Measurements from ENCODE around the gene ST7. TPM values are rescaled to one million over a fixed set of nuclear protein-coding genes. Genes with fewer than 3 reads are reported as not detected.
"Not testable (repeated sequence)": the region's sequence is repeated elsewhere in the genome, so short reads cannot be mapped to it uniquely, and the experiment has no call there.

Gene ST7
- total RNA-seq, 1 donor from 2014 or later: 12.9 TPM

DNA sequence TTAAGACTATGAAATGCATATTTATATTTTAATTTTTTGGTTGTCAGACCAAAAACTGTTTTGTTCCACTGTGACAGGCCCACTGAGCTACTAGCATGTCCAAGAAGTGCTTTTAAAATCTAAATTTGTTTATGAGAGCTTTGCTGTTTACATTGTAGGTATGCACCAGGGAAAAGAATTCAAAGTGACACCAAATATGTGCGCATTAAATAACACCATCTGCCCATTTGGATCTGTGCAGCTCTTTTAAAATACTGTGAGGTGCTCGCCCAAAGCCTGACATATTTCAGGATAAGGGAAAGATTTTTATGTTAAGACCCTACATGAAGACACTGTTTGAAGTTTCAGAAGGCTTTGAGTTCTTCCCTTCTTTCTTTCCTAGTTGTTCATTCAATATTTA is 162.9 kb downstream of the ST7 start:
- H3K36me3 ChIP-seq (ENCODE audit: control insufficient read depth, insufficient read depth, low read length): no peaks in the 10 kb centered on the region
- FAIRE-seq: no peak
- TF ChIP-seq, protein P1, sequence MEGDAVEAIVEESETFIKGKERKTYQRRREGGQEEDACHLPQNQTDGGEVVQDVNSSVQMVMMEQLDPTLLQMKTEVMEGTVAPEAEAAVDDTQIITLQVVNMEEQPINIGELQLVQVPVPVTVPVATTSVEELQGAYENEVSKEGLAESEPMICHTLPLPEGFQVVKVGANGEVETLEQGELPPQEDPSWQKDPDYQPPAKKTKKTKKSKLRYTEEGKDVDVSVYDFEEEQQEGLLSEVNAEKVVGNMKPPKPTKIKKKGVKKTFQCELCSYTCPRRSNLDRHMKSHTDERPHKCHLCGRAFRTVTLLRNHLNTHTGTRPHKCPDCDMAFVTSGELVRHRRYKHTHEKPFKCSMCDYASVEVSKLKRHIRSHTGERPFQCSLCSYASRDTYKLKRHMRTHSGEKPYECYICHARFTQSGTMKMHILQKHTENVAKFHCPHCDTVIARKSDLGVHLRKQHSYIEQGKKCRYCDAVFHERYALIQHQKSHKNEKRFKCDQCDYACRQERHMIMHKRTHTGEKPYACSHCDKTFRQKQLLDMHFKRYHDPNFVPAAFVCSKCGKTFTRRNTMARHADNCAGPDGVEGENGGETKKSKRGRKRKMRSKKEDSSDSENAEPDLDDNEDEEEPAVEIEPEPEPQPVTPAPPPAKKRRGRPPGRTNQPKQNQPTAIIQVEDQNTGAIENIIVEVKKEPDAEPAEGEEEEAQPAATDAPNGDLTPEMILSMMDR (IDR thresholded peaks at IDR 0.05; ENCODE audit: insufficient read depth, low read length, severe bottlenecking): no peak
- H3K27me3 ChIP-seq (ENCODE audit: control insufficient read depth, insufficient read depth, low read length): no peaks in the 10 kb centered on the region
- DNase-seq (ENCODE audit: low read depth): no peak
- no peak overlapping the region for H3K4me3 ChIP-seq (ENCODE audit: low read depth, low read length)

DNA sequence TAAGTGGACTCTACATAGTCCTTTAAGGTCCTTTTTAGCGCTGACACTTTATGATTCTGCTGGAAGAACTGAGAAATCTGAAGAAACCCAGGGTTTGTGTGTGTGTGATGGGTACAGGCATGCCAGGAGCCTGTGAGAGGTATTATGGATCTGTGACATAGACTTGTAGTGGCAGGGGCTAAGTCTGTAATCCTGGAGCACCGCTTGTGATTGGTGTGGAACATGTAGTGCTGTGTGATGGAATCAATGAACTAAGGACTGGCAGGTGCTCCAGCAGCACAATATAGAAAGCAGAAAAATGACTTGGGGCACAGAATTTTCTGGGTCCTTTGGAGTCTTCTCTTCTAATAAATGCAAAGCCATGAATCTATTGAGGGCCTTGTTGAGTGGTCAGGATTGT is 163.9 kb downstream of the ST7 start:
- no peaks in the 10 kb centered on the region for H3K36me3 ChIP-seq (ENCODE audit: control insufficient read depth, insufficient read depth, low read length)
- no peak overlapping the region for H3K4me3 ChIP-seq (ENCODE audit: low read depth, low read length)
- no peak for DNase-seq (ENCODE audit: low read depth)
- H3K27me3 ChIP-seq (ENCODE audit: control insufficient read depth, insufficient read depth, low read length): no peaks in the 10 kb centered on the region
- TF ChIP-seq, protein P1 (IDR thresholded peaks at IDR 0.05; ENCODE audit: insufficient read depth, low read length, severe bottlenecking): no peak
- FAIRE-seq: no peak

DNA sequence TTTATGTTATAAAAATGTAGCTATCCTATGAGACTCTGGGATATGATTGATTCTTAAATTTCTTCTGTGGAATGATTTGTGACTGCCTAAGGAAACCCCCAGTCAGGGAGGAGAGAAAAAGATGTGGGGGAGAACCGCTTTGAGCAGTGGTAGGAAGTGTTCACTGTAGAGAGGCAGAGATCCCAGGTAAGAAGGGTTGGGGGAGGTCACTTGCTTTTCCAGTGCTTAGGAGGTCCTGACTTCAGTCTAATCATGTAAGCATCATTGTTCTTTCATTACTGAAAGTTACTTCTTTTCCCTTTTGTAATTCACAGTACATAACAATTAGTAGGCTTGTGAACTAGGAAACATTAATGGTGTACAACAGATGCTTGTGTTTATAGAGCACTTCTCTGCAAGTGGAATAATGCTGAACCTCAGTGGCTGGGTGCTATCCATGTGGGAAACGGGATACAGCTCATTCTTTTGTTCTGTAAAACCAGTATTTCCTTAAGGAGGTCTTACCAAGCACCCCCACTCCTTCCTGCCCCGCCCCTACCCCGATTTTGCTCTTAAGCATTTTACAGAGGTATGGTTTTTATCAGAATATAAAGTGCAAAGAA is 165.4 kb downstream of the ST7 start:
- DNase-seq (ENCODE audit: low read depth) (no peak), FAIRE-seq (no peak)
- TF ChIP-seq, protein P1 (IDR thresholded peaks at IDR 0.05; ENCODE audit: insufficient read depth, low read length, severe bottlenecking): no peak
- H3K36me3 ChIP-seq (ENCODE audit: control insufficient read depth, insufficient read depth, low read length): no peaks in the 10 kb centered on the region
- H3K4me3 ChIP-seq (ENCODE audit: low read depth, low read length): no peak overlapping the region
- H3K27me3 ChIP-seq (ENCODE audit: control insufficient read depth, insufficient read depth, low read length): no peaks in the 10 kb centered on the region

DNA sequence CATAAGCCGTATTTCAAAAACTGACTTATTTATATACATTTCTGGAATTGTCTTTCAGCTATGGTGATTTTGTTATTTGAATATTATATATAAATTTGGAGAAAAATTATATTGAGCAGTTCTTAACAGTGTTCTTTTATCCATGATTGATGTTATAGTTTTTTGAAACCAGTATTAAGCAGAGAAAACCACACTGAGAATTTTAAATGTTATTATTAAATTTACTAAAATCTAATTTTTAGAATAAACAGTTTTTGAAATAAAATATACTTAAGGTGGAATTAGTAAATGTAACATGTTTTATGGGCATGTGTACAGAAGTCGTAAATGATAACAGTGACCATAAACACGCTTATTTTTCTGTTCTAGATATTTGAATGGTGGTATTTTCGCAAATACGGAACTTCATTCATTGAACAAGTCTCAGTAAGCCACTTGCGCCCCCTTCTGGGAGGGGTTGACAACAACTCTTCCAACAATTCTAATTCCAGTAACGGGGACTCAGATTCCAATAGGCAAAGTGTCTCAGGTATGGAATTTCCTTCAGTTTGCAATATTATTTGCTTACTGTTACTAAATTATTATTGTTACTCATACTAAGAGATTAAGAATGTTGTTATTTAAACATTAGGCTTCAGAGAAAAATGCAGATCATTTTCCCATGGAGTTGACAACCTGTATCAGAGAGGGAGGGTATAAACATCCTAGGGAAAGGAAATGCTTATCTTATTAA is 166.1 kb downstream of the ST7 start:
- H3K4me3 ChIP-seq (ENCODE audit: low read depth, low read length): no peak overlapping the region
- FAIRE-seq (no peak), DNase-seq (ENCODE audit: low read depth) (peak; percentile 66)
- H3K27me3 ChIP-seq (ENCODE audit: control insufficient read depth, insufficient read depth, low read length): no peaks in the 10 kb centered on the region
- TF ChIP-seq, protein P1 (IDR thresholded peaks at IDR 0.05; ENCODE audit: insufficient read depth, low read length, severe bottlenecking): peak; percentile 73
- no peaks in the 10 kb centered on the region for H3K36me3 ChIP-seq (ENCODE audit: control insufficient read depth, insufficient read depth, low read length)

DNA sequence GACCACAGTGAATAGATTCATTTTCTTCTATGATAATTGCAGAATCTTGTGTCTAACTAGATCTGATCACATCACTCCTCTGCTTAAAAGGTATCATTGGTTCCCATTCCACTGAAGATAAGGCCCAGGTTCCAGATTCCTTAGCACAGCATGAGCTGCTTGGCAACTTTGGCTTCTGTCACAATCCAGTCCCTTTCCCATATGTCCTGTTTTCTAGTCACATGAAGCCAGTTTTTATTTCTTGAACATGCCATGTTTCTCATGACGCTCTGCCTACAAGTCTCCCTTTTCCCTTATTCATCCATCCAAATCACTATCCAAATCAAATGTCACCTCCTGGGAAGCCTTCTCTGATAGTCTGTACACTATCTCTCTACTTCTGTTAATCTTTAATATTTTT is 167.0 kb downstream of the ST7 start:
- FAIRE-seq; H3K27me3 ChIP-seq (ENCODE audit: control insufficient read depth, insufficient read depth, low read length); H3K4me3 ChIP-seq (ENCODE audit: low read depth, low read length); DNase-seq (ENCODE audit: low read depth); H3K36me3 ChIP-seq (ENCODE audit: control insufficient read depth, insufficient read depth, low read length): not testable (repeated sequence)

DNA sequence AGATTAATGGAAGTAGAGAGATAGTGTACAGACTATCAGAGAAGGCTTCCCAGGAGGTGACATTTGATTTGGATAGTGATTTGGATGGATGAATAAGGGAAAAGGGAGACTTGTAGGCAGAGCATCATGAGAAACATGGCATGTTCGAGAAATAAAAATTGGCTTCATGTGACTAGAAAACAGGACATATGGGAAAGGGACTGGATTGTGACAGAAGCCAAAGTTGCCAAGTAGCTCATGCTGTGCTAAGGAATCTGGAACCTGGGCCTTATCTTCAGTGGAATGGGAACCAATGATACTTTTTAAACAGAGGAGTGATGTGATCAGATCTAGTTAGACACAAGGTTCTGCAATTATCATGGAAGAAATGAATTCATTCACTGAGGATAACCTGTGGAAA is 168.7 kb downstream of the ST7 start:
- DNase-seq (ENCODE audit: low read depth); H3K27me3 ChIP-seq (ENCODE audit: control insufficient read depth, insufficient read depth, low read length); H3K36me3 ChIP-seq (ENCODE audit: control insufficient read depth, insufficient read depth, low read length); H3K4me3 ChIP-seq (ENCODE audit: low read depth, low read length): not testable (repeated sequence)
- FAIRE-seq: peak; percentile 32

DNA sequence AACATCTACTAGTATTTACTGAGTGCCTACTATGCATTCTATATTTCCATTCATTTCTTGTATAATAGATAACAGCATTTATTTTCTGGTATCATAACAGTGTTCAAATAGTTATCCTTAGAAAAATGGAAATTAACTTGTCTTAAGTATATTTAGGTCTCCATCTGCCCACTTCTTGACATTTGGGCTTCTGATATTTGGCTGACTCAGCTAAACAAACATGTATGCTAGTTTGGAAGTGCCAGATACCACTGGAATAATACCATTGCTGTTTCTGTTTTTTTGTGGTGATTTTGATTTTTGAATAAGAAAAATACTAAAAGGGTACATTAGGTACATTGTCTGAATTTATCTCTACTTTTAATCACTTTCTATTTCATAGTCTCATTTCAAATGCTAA is 169.2 kb downstream of the ST7 start:
- Histone ChIP-seq H3K36me3 (ENCODE audit: control insufficient read depth, insufficient read depth, low read length) (no peaks in the 10 kb centered on the region), H3K4me3 (ENCODE audit: low read depth, low read length) (no peak overlapping the region), H3K27me3 (ENCODE audit: control insufficient read depth, insufficient read depth, low read length) (no peaks in the 10 kb centered on the region)
- TF ChIP-seq, protein P1 (IDR thresholded peaks at IDR 0.05; ENCODE audit: insufficient read depth, low read length, severe bottlenecking): no peak
- FAIRE-seq (no peak), DNase-seq (ENCODE audit: low read depth) (no peak)

All from bronchial epithelial cell (primary cell).